Activated T-cell treated with anti-CD3 and anti-CD28 coated beads for 1 hour (primary cell): ENCODE data around the gene PEX6.
"Not testable (repeated sequence)": the region's sequence is repeated elsewhere in the genome, so short reads cannot be mapped to it uniquely, and the experiment has no call there.

ENCODE experiments used
- DNase-seq: peaks from one replicate; pipeline ENCODE4 v3.0.0-alpha.2; 2020; ENCODE audit warnings: low read depth

PEX6 gene

DNA sequence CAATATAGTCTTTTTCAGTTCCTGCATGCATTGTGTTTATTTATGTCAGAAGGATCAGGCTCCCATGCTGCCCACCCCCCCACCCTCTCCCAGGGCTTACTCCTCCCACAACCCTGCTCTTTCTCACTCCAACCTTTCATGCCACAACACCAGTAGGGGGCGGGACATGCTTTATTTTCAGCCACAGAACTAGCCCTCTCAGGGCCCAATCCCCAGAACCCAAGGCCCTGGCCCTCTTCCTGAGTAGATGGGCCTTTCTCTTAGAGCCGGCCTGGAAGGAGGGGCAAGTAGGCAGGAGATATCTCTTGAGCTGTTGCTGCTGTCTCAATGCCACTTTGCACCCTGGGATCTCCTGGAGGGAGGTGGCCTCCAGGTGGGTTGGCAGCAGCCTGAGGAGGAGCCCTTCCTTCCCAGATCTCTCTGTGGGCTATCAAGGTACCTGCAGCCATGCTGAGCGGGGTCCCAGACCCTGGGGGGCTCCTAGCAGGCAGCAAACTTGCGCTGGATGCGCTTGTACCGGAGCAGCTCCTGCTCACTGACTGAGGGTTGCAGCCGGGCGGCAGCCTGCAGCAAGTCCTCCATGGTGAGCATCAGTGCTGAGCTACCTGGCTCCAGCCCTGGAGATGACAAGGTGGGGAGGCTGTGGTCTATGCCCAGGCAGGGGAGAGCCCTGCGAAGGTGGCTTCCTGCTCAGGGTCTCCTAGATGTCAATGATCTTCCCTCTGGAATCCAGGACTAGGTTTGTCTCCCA, 15.0 kb downstream of the PEX6 start:
- DNase-seq: no peak

- no peak for DNase-seq
These were observed 15.7 kb downstream of the PEX6 start for GRCh38 chr6:42963179-42963854.

DNA sequence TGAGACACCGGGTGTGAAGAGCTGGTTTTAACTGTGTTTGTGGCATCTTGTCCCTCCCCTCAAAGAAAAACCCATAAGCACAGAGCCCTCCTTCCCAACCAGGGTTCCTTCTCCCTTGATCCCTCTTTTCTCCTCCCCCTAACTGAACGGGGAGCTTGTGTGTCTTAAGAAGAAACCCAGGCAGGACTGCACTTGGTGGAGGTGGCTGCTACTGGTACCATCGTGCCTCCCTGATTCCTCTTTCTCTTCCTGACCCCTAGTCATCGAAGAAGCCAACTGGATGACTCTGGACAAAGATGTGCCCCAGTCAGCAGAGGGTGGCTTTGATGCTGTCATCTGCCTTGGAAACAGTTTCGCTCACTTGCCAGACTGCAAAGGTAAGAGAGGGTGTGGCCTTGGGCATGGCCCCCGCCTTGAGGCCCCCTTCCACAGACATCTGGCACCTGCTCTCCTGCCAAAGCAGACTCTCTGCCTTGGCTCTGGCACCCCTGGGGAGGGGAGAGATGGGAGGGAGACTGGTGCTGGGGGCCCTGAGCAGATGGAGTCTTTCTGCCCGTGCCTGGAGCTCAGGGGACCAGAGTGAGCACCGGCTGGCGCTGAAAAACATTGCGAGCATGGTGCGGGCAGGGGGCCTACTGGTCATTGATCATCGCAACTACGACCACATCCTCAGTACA, 16.3 kb downstream of the PEX6 start:
- DNase-seq: no peak

GRCh38 chr6:42962096-42962495, 16.9 kb downstream of the PEX6 start:
- DNase-seq: no peak

GRCh38 chr6:42961020-42961470, 17.9 kb downstream of the PEX6 start:
- DNase-seq: no peak

GRCh38 chr6:42960243-42961019, 18.6 kb downstream of the PEX6 start, which contains the start of gene GNMT:
TSS of gene GNMT (plus strand) at chr6:42960754. CDS start at chr6:42960768, 14 bp downstream.
- peak; percentile 27 for DNase-seq

DNA sequence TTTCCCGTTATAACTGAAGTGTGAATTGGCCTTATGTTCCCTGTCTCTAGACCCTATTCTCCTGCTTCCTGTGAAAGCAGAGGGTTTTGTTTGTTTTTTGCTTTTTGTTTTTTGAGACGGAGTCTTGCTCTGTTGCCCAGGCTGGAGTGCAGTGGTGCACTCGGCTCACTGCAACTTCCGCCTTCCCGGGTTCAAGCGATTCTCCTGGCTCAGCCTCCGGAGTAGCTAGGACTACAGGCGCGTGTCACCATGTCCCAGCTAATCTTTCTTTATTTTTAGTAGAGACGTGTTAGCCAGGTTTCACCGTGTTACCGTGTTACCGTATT, 19.1 kb downstream of the PEX6 start:
- DNase-seq: no peak

- no peak for DNase-seq
These were observed 20.9 kb downstream of the PEX6 start for GRCh38 chr6:42958125-42958524.

GRCh38 chr6:42954405-42954804, 24.6 kb downstream of the PEX6 start:
- not testable (repeated sequence) for DNase-seq

DNA sequence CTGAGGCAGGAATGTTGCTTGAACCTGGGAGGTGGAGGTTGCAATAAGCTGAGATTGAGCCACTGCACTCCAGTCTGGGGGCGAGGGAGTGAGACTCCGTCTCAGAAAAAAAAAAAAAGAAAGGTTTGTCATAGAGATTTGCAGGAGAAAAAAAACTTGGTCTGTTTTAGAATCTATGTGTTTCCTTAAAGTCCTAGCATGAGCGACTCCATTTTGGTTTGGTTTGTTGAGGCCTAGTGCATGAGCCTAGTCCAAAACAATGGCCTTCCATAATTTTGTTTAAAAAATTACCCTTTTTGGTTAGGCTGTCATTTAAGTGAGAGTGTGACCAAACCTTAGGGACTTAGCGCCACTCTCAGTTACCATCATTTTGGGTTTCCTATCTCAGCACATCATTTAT, 26.6 kb downstream of the PEX6 start:
- no peak for DNase-seq

- no peak for DNase-seq
These were observed 31.0 kb downstream of the PEX6 start for GRCh38 chr6:42947950-42948349.

- no peak for DNase-seq
These were observed 36.5 kb downstream of the PEX6 start for GRCh38 chr6:42942444-42942843.

DNA sequence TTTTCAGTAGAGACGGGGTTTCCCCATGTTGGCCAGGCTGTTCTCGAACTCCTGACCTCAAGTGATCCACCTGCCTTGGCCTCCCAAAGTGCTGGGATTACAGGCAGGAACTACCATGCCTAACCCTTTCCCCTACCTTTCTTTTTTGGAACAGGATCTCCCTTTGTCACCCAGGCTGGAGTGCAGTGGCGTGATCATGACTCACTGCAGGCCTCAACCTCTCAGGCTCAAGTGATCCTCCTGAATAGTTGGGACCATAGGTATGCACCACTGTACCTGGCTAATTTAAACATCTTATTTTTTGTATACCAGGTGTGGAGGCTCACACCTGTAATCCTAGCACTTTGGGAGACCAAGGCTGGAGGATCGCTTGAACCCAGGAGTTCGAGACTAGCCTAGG, 37.6 kb downstream of the PEX6 start:
- not testable (repeated sequence) for DNase-seq

DNA sequence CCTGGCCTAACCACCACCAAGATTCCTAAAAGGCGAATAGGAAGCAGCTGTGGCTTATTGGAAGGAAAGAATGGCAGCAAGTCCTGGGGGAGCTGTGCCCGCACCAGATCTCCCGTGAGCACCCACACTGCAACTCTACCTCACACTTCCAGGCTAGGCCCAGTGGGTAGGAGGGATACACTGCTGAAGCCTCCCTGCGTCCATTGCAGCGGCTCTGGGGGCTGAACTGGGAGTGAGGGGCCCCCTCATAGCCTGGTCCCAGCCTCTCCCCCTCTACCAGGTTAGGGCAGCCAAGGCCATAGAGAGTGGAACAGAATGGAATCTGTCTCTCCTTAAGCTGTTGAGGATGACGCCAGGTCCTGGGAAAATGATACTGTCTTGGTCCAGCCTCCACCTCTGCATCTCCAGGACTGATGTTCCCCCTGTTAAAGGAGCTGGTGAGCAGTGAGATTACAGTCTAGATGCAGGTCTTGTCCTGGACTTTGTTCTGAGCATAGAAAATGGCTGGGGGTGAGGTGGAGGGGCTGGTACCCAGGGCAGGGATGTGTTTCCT, 38.4 kb downstream of the PEX6 start:
- no peak for DNase-seq

DNA sequence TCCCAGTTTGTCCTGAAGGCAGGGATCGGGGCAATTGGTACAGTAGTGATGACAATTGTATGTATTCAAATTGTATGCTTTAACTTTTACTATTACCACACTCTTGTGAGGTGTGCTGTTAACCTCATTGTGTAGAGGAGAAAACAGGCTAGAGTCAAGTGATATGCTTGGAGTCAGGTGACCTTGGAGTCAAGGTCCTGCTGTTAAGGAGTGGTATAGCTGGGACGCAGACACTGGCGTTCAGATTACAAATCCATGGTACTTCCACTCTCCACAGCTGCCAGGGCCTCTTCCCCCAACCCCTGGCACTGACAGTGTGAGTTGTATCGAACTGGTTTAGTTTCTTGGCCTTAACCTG, 39.2 kb downstream of the PEX6 start:
- no peak for DNase-seq

- DNase-seq: no peak
These were observed 39.8 kb downstream of the PEX6 start for GRCh38 chr6:42938987-42939809.

GRCh38 chr6:42938428-42938796, 40.6 kb downstream of the PEX6 start:
- no peak for DNase-seq

DNA sequence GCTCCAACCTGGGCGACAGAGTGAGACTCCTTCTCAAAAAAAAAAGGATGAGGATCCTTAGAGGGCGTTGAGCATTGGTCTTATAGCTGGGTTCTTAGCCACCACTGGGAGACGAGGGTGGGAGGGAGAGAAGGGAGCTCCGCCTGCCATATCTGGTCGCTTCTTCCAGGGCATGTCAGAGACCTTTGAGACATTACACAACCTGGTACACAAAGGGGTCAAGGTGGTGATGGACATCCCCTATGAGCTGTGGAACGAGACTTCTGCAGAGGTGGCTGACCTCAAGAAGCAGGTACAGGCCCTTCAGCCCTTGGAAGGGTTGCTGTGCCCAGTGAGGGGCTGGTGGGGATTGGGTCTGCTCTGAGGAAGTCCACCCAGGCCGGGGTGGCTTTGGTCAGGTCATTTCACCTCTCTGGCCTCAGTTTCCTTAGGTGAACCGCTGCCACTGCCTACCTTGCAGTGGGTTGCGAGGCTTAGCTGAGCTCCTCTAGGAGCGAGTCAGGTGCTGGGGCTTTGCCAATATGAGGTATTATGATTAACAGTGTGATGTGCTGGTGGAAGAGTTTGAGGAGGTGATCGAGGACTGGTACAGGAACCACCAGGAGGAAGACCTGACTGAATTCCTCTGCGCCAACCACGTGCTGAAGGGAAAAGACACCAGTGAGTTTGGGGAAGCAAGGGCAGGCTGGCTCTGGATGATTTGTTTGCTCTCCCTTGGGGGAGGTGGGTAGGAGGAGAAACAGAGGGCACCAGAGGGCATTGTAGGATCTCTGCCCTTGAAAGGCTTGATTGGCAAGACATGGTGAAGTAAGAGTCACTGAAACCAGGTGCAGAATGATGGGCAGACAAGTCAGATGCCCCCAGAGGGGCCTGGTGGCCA, 41.2 kb downstream of the PEX6 start:
- no peak for DNase-seq

- DNase-seq: no peak
These were observed 42.6 kb downstream of the PEX6 start for GRCh38 chr6:42936398-42936797.

- no peak for DNase-seq
These were observed 43.7 kb downstream of the PEX6 start for GRCh38 chr6:42935322-42935721.
